Chondrocyte (in vitro differentiated cells): ENCODE results near the gene C2CD3. TPM values are rescaled to one million over a fixed set of nuclear protein-coding genes. Genes with fewer than 3 reads are reported as not detected.

Experiments used
- DNase-seq: peaks from one replicate; pipeline ENCODE4 v3.0.0; 2021; ENCODE audit warnings: mixed read lengths, low spot score
- H3K27ac Mint-ChIP-seq: one replicate; pipeline ENCODE4 v1.8.0; 2021; ENCODE audit warnings: mild to moderate bottlenecking, moderate library complexity, mixed read lengths; ENCODE audit not compliant: unreplicated experiment
- H3K27me3 Mint-ChIP-seq: 2 replicates; pipeline ENCODE4 v1.8.0; 2021; ENCODE audit warnings: low read depth, mixed read lengths
- H3K36me3 Mint-ChIP-seq: 2 replicates; pipeline ENCODE4 v1.8.0; 2021; ENCODE audit warnings: low read depth, mixed read lengths
- H3K4me1 Mint-ChIP-seq: 2 replicates; pipeline ENCODE4 v1.8.0; 2021; ENCODE audit warnings: low read depth, mild to moderate bottlenecking, mixed read lengths
- H3K4me3 Mint-ChIP-seq: one replicate; pipeline ENCODE4 v1.8.0; 2021; ENCODE audit warnings: mild to moderate bottlenecking, moderate library complexity, mixed read lengths; ENCODE audit not compliant: unreplicated experiment
- H3K9me3 Mint-ChIP-seq: 2 replicates; pipeline ENCODE4 v1.8.0; 2021; ENCODE audit warnings: low read depth, mixed read lengths
- total RNA-seq: library from RNA; stranded (reverse); gene quantifications from 3 replicates; pipeline ENCODE4 v1.2.1, GENCODE V29; 2021
- TF ChIP-seq, protein P1 (sequence below): fragments of 200-600 bp; sonication (generic); IDR thresholded peaks from 2 replicates; pipeline ENCODE4 v1.5.0; 2021; ENCODE audit warnings: antibody characterized with exemption, mild to moderate bottlenecking, moderate library complexity

Gene C2CD3
- total RNA-seq, 1 donor from 2014 or later, result 14.7 TPM

DNA sequence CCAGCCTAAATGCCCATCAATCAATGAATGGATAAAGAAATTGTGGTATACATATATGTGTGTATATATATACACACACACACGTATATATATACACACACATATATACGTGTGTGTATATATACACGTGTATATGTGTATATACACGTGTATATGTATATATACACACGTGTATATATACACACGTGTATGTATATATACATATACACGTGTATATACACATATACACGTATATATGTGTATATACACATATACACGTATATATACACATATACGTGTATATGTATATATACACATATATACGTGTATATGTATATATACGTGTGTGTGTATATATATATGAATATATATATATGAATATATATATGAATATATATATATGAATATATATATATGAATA lies 54.1 kb downstream of the C2CD3 start:
- no peaks in the 10 kb centered on the region for H3K4me1 Mint-ChIP-seq
- TF ChIP-seq, protein P1, sequence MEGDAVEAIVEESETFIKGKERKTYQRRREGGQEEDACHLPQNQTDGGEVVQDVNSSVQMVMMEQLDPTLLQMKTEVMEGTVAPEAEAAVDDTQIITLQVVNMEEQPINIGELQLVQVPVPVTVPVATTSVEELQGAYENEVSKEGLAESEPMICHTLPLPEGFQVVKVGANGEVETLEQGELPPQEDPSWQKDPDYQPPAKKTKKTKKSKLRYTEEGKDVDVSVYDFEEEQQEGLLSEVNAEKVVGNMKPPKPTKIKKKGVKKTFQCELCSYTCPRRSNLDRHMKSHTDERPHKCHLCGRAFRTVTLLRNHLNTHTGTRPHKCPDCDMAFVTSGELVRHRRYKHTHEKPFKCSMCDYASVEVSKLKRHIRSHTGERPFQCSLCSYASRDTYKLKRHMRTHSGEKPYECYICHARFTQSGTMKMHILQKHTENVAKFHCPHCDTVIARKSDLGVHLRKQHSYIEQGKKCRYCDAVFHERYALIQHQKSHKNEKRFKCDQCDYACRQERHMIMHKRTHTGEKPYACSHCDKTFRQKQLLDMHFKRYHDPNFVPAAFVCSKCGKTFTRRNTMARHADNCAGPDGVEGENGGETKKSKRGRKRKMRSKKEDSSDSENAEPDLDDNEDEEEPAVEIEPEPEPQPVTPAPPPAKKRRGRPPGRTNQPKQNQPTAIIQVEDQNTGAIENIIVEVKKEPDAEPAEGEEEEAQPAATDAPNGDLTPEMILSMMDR, result no peak
- peaks cover 34% of the 10 kb centered on the region for H3K36me3 Mint-ChIP-seq

DNA sequence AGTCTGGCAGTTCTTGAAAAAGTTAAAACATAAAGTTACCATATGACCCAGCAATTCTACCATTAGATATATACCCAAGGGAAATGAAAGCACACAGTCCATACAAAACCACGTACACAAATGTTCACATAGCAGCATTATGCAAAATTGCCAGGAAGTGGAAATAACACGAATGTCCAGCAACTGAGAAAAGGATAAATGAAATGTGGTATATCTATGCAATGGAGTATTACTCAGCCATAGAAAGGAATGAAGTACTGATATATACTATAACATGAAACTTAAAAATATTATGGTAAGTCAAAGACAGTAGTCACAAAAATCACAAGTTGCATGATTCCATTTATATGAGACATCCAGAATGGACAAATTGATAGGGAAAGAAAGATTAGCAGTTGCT lies 57.9 kb downstream of the C2CD3 start:
- H3K36me3 Mint-ChIP-seq, result peaks cover 41% of the 10 kb centered on the region
- TF ChIP-seq, protein P1, result no peak

More for the DNA sequence above, 54.1 kb downstream of the C2CD3 start:
- no peak for DNase-seq
- Mint-ChIP-seq H3K9me3 (peaks cover 17% of the 10 kb centered on the region), H3K4me3 (no peak overlapping the region), H3K27me3 (no peaks in the 10 kb centered on the region), H3K27ac (no peak overlapping the region)

DNA sequence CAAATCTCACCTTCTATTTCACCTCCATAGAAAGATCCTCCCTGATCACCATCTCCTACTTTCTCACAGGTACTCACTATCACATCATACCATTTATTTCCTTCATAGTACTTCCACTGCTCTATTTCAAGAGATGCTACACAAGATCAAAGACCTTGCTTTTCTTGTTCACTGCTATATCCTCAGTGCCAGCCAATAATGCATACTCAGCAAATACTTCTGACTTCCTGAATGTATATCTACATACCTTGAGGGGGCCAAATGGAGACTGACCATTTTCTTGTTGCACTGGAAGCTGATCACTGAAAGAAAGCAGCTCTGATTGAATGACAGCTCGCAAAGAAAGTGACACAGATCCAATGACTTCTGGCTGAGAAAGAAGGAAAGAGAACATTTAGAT lies 64.7 kb downstream of the C2CD3 start:
- DNase-seq, result no peak
- H3K27ac Mint-ChIP-seq, result no peak overlapping the region
- no peaks in the 10 kb centered on the region for H3K4me1 Mint-ChIP-seq
- peaks cover 36% of the 10 kb centered on the region for H3K36me3 Mint-ChIP-seq
- H3K4me3 Mint-ChIP-seq, result no peak overlapping the region
- no peaks in the 10 kb centered on the region for H3K27me3 Mint-ChIP-seq
- no peaks in the 10 kb centered on the region for H3K9me3 Mint-ChIP-seq
- TF ChIP-seq, protein P1, result no peak

More for the DNA sequence above, 57.9 kb downstream of the C2CD3 start:
- Mint-ChIP-seq H3K4me1 (no peaks in the 10 kb centered on the region), H3K4me3 (no peak overlapping the region), H3K9me3 (peaks cover 17% of the 10 kb centered on the region), H3K27me3 (no peaks in the 10 kb centered on the region), H3K27ac (no peak overlapping the region)
- no peak for DNase-seq

DNA sequence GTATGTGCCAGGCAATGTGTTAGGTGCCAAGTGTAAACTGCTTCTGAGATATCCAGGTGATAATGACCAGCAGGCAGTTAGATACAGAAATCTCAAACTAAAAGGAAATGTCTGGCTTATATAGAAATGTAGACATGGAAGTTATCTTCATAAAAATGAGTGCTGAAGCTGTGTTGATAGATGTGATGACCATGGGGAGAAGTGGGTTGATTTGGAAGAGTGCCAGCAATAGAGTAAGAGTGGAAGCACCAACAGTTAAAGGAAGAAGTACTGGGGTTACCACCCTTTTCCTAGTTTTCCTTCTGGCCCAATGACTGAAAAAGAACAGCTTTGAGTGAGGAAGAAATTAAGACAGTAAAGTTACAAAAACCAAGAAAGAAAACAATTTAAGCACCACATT lies 68.5 kb downstream of the C2CD3 start:
- Mint-ChIP-seq H3K9me3 (no peaks in the 10 kb centered on the region), H3K4me1 (peaks cover 2% of the 10 kb centered on the region), H3K27me3 (no peaks in the 10 kb centered on the region), H3K27ac (no peak overlapping the region), H3K36me3 (peaks cover 40% of the 10 kb centered on the region), H3K4me3 (no peak overlapping the region)
- TF ChIP-seq, protein P1, result no peak
- no peak for DNase-seq

DNA sequence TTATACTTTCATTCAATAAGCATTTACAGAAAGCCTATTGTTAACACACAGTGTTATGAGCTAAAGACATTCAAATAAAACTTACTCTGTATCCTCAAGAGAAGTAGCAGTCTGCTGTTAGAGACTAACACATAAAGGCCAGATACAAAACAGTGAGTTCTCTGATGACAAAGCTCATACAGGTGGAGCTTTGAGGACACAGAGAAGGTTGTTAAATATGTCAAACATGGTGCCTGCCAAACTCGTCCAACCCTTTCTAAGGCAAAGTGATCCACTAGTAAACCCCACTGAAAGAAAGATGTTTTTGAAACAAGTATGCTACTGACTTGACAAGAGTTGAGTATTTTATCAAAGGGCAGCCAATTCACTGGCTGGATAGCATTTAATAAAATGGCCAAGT lies 70.1 kb downstream of the C2CD3 start:
- Mint-ChIP-seq H3K4me3 (no peak overlapping the region), H3K27me3 (no peaks in the 10 kb centered on the region), H3K36me3 (peaks cover 34% of the 10 kb centered on the region), H3K9me3 (no peaks in the 10 kb centered on the region), H3K27ac (no peak overlapping the region), H3K4me1 (peaks cover 2% of the 10 kb centered on the region)
- no peak for DNase-seq
- TF ChIP-seq, protein P1, result no peak
